SK-MEL-5 (cell line): ENCODE measurements around the gene STARD13. TPM values are rescaled to one million over a fixed set of nuclear protein-coding genes. Genes with fewer than 3 reads are reported as not detected.

ENCODE experiments used
- DNase-seq: peaks from one replicate; pipeline ENCODE4 v3.0.0-alpha.2; 2016; ENCODE audit warnings: low read depth, low spot score
- in situ Hi-C: cut with HindIII; loops from 2 replicates; pipeline ENCODE4 v1.10.0; 2016; ENCODE audit warnings: low sequenced_read_pairs, high pct_unique_total_duplicates, low pct_unique_long_range_greater_than_20kb
- total RNA-seq: library from RNA; depleted of rRNA; stranded (reverse); fragments of >200 nt; shearing (Covaris generic); gene quantifications from 2 replicates; pipeline ENCODE4 v1.2.3, GENCODE V29; 2014

The STARD13 gene
- total RNA-seq, 1 experiment from 2014 or later = 4.5 TPM

GRCh38 chr13:33107361-33107760 lies 178.2 kb downstream of the STARD13 start:
- in situ Hi-C loops = no loop called here
- DNase-seq = no peak

- in situ Hi-C loops = no loop called here
- no peak for DNase-seq
Measured at GRCh38 chr13:33106656-33107360, 178.7 kb downstream of the STARD13 start.

DNA sequence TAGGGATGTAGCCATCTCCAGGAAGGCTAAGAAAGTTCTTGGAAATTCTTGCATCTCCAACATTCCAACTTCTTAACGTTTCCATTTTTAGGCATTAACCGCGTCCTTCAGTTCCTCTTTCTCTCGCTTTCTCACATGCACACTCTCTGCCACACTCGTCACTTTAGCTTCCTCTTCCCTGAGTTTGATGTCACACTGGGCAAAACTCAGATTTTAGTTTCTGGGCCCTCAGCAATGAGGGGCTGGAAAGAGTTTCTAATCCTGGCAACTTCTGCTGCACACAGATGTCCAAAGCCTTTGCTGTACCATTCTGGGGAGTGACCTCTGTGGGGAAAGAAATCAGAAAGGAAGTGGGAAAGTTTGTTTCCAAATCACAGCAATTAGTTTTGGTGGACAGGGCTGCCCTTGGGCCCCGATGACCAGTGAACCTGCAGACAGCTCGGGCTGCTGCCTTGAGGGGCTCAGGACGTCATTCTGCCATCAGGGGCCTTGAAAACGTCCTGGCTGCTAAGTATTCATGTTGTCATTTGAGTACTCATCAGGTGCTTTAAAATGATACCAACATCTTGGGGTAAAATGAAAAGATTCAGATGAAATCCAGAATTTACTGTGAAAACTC lies 180.1 kb downstream of the STARD13 start:
- DNase-seq = no peak
- in situ Hi-C loops = no loop called here

GRCh38 chr13:33103457-33103856 lies 182.1 kb downstream of the STARD13 start:
- in situ Hi-C loops = no loop called here
- no peak for DNase-seq

DNA sequence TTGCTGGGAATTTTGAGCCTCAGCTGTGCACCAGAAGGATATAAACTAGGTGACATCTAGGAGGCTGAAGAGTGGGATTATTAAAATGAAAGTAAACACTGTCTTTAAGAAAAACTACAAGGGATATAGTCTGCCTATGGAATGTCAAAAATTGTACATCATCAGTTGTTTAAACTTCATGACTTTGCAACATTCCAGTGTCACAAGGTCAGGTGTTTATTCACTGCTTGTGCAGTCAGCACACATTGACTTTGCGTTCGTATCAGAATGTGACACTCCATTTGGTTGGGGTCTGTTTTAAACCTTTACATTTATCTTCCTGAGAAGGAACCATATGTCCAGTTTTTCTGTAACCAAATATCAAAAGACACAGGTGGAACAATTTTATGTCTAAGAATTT lies 183.7 kb downstream of the STARD13 start:
- in situ Hi-C loops = no loop called here

DNA sequence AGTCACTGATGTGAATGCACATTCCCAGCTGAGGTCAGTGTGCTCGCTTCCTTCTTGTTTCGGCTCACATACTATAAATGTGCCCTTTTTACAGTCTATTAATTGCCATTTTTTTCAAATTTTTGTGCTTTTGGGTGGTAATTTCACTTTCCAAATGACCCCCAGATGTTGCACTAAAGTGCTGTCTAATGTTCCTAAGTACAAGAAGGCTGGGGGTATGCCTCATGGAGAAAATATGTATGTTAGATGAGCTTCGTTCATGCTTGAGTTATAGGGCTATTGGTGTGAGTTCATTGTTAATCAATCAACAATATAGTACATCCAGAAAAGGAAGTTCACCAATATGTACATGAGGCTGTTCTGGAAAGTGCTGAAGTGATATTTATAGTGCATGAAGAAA lies 184.7 kb downstream of the STARD13 start:
- in situ Hi-C loops = no loop called here
- DNase-seq = no peak

More for the DNA sequence above, 183.7 kb downstream of the STARD13 start:
- DNase-seq = no peak

- no peak for DNase-seq
- in situ Hi-C loops = no loop called here
Measured at GRCh38 chr13:33099860-33100259, 185.7 kb downstream of the STARD13 start.

DNA sequence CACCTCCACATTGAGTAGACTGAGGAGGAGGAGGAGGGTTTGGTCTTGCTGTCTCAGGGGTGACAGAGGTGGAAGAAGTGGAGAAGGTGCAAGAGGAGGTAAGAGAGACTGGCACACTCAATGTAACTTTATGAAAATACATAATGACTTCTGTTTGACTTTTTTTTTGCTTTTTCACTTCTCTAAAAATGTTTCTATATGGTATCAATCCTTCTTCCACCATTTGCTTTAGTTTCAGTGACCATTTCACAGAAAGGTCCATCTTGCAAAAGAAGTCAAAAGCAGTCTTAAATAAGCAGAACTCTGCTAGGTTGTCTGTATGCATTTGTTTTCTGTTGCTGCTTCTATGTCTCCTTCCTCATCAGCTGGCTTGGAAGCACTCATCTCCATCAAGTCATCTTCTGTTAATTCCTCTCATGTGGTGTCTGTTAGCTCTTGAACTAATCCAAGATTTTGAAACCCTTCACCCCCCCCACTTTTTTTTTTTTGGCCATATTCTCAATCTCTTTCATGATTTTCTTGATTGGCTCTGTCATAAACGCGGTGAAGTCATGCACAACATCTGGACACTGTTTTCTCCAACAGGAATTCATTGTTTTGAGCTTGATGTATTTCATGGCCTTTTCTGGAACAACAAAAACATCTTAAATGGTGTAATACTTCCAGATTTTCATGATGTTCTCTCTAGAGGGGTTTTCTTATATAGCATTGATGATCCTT lies 188.5 kb downstream of the STARD13 start:
- DNase-seq = no peak
- in situ Hi-C loops = no loop called here

GRCh38 chr13:33092073-33092987 lies 193.2 kb downstream of the STARD13 start:
- DNase-seq = no peak
- in situ Hi-C loops = no loop called here

DNA sequence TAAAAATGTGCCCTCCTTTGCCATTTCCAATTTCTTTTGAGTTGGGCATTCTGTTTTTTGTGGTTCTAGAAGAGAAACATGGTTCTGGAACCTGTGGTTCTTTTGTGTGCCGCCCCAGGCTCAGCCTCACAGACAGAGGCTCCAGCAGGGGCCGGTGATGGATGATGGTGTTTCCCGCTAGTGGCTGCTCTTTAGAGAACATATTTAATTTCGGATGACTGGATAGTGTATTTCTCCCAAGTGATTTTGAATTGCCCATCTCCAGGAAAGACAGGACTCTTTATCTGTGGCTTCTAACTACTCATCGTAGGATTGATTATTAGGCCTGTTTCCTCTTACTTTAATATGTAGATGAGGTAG lies 194.2 kb downstream of the STARD13 start:
- DNase-seq = no peak
- in situ Hi-C loops = no loop called here

DNA sequence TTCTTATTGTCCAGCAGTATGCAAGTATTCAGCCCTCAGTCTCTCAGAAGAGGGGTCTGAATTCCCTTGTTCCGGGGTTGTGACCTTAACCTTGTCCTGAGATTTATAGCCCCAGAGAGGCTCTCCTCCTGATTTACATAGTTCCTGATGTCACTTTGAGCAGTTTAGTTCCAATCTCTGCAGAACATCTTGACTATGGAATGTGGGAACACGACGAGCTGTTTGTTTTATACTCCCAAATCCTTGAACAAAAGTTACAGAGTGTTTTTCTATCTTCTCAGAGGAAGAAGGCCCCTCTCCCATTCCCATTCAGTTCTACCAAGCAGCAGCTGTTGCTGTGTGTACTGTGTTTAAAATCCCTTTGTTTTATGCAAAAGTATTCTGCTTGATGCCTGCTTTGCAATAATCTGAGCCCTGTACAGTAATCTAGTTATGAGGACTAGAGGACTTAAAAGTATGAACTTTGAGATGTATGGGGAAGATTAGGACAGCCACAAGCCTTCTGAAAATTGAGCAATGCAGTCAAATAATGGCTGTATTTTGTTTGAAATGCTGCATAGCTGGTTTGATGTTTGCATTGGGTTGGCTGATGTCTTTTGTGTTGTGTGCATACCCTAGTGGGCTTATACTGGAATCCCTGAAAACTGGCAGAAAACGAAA lies 194.7 kb downstream of the STARD13 start:
- in situ Hi-C loops = no loop called here
- no peak for DNase-seq

GRCh38 chr13:33089311-33089710 lies 196.2 kb downstream of the STARD13 start:
- in situ Hi-C loops = no loop called here

GRCh38 chr13:33087790-33088189 lies 197.8 kb downstream of the STARD13 start:
- no peak for DNase-seq
- in situ Hi-C loops = no loop called here

More at GRCh38 chr13:33089311-33089710, 196.2 kb downstream of the STARD13 start:
- DNase-seq = no peak

DNA sequence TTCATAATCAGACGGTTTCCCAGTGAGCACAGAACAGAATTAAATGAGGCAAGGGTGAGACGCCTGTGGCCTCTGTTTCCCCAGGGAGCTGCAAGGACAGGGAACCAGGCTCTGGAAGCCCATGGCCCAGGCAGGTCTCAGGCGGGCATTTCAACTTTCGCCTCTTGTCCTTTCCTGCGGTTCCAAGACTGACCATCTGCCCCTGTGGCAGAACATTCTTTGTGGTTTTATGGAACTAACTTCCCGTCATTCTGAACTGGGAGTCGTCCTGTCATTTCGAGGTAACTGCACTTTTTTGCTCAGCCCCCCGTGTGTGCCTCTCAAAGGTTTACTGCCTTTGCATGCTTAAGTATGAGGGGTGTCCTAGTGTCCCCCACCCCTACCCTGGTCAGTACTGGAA lies 198.5 kb downstream of the STARD13 start:
- no peak for DNase-seq
- in situ Hi-C loops = no loop called here

DNA sequence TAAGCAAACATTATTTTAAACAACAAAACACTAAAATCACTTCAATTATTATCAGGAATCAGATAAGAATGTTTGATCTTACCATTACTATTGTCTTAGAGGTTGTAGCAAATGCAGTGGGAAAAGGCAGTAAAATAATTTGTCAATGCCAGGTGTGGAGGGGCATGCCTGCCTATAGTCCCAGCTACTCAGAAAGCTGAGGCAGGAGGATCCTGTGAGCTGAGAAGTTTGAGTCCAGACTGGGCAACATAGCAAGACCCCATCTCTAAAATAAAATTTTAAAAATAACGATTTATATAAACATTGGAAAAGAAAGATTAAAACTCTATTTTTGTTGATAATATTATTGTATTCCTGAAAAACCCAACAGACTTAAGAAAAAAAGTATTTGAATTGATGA lies 202.5 kb downstream of the STARD13 start:
- in situ Hi-C loops = no loop called here

DNA sequence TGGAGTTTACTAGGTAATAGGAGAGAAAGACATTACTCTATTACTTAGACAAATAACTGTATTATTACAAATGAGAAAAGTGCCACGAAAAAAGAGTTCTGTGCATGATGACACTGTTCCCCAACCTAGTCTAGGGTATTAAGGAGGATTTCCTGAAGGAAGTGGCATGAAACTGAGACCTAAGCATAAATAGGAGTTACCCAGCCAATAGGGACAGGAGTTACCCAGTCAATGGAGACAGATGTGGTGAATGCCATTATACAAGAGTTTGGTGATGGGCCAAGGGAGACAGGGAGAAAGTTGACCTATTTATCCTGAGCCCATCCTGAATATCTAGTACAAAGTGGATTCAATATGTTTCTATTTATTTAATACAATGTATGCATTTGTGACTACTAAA lies 203.9 kb downstream of the STARD13 start:
- in situ Hi-C loops = no loop called here
- no peak for DNase-seq

More for the DNA sequence above, 202.5 kb downstream of the STARD13 start:
- no peak for DNase-seq

- DNase-seq = no peak
- in situ Hi-C loops = no loop called here
Measured at GRCh38 chr13:33080972-33081590, 204.5 kb downstream of the STARD13 start.
